ENCODE results near the gene TTYH3. TPM values are rescaled to one million over a fixed set of nuclear protein-coding genes. Genes with fewer than 3 reads are reported as not detected.
A peak's percentile ranks its signal among the peaks of the same experiment; 100 is the strongest.

The TTYH3 gene
- total RNA-seq, 1 experiment from 2014 or later, result 122 TPM

DNA sequence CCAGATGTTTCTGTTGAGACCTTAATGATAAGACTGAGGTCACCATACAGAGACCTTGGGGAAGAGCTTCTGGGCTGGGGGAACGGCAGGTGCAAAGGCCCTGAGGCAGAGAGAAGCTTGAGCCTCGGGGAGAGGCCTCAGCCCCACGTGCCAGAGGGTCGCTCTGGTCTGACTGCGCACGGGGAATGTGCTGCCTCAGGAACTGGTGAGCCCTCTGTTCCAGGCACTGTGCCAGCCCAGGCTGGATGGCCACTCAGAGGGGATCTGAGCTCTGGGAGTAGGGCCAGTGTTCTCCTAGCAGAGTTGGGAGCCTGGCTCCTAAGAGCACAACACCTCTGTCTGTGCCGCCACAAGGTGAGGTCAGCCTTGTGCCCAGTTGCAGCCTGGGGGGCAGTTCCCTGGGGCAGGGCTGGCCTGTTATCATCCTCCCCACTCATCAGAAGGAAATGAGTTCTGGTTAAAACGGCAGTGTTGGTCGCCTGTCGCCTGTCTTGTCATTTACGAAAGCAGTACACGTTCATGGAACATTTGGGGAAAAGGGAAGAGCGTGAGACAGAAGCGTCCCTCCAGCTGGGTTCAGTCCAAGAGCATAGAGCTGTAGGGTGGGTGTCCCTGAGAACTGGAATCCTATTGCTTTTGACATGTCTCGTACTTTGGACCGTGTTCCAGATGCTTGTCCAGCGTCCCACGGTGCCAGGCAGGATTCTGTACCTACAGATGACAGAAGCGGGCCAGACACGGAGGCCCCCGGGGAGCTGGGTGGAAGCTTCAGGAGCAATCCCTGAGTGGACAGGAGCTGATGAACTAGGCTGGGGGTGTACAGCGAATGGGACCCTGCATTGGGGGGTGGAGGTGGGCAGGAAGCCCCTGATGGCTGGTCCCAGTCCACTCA is 4.3 kb downstream of the TTYH3 start:
- Mint-ChIP-seq H3K27ac (peak overlapping the region; percentile 74 to 91 (median 79); a peak in 5 of 7 replicates), H3K4me3 (peak overlapping the region in 1 of 2 experiments; percentile 0; a peak in 2 of 5 replicates), H3K4me1 (peaks cover 17 to 19% of the 10 kb centered on the region in 2 experiments), H3K36me3 (ENCODE audit: insufficient read depth in 1 of 3, low read depth in 3 of 3) (peaks cover 1 to 8% (median 7%) of the 10 kb centered on the region in 3 experiments; a peak in 5 of 7 replicates), H3K27me3 (ENCODE audit: low read depth) (no peaks in the 10 kb centered on the region), H3K9me3 (no peaks in the 10 kb centered on the region)
- peaks cover 42% of the 10 kb centered on the region; the same call in 1 of the 2 replicates for H3K79me2 ChIP-seq (ENCODE audit: insufficient read depth, low read length)
- no peak overlapping the region for H2BK15ac ChIP-seq (ENCODE audit: low read depth, low read length)
- TF ChIP-seq, protein P1, sequence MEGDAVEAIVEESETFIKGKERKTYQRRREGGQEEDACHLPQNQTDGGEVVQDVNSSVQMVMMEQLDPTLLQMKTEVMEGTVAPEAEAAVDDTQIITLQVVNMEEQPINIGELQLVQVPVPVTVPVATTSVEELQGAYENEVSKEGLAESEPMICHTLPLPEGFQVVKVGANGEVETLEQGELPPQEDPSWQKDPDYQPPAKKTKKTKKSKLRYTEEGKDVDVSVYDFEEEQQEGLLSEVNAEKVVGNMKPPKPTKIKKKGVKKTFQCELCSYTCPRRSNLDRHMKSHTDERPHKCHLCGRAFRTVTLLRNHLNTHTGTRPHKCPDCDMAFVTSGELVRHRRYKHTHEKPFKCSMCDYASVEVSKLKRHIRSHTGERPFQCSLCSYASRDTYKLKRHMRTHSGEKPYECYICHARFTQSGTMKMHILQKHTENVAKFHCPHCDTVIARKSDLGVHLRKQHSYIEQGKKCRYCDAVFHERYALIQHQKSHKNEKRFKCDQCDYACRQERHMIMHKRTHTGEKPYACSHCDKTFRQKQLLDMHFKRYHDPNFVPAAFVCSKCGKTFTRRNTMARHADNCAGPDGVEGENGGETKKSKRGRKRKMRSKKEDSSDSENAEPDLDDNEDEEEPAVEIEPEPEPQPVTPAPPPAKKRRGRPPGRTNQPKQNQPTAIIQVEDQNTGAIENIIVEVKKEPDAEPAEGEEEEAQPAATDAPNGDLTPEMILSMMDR (conservative IDR thresholded peaks at IDR 0.05), result no peak
- no peak overlapping the region for H3K4me2 ChIP-seq (ENCODE audit: insufficient read depth, insufficient read length, low read length)
- H2BK120ac ChIP-seq (ENCODE audit: low read depth, low read length, poor library complexity, severe bottlenecking), result no peak overlapping the region
- WGBS (ENCODE audit: extremely low coverage, insufficient read length, low lambda C conversion rate), result no CpG with 5 or more reads among the region's 22 CpGs
- no peak overlapping the region for H3K9ac ChIP-seq (ENCODE audit: extremely low read depth, insufficient read length, low read length)
- H2AK5ac ChIP-seq (ENCODE audit: insufficient read length, low read length), result no peak overlapping the region
- no peak overlapping the region for H3K56ac ChIP-seq (ENCODE audit: insufficient read length, low read depth, low read length)
- no peak overlapping the region; the same call in 1 of the 2 replicates for H3K14ac ChIP-seq (ENCODE audit: insufficient read depth, low read length)
- H2AFZ ChIP-seq (ENCODE audit: low read length), result no peak overlapping the region
- no peak overlapping the region for H3K18ac ChIP-seq (ENCODE audit: insufficient read length, low read depth, low read length)
- H3K4me1 ChIP-seq (ENCODE audit: insufficient read depth, low read length), result no peaks in the 10 kb centered on the region
- no peak overlapping the region for H3T11ph ChIP-seq (ENCODE audit: low read length)
- H3K27ac ChIP-seq (ENCODE audit: insufficient read length, low read depth, low read length), result no peak overlapping the region
- H3K23me2 ChIP-seq (ENCODE audit: insufficient read length, low read depth, low read length, poor library complexity, severe bottlenecking), result peaks cover 18% of the 10 kb centered on the region
- peaks cover 4% of the 10 kb centered on the region for H3K79me1 ChIP-seq (ENCODE audit: insufficient read depth, low read depth, low read length, poor library complexity, severe bottlenecking)
- H2BK20ac ChIP-seq (ENCODE audit: low read depth, low read length, poor library complexity, severe bottlenecking), result no peak overlapping the region
- no peak overlapping the region for H3K23ac ChIP-seq (ENCODE audit: insufficient read length, low read depth, low read length)
- no peak overlapping the region for H2BK5ac ChIP-seq (ENCODE audit: insufficient read length, low read length)
- no peak overlapping the region for H4K8ac ChIP-seq (replicated peaks; ENCODE audit: insufficient read length, low read depth, low read length)
- no peak overlapping the region for H2BK12ac ChIP-seq (ENCODE audit: insufficient read length, low read depth, low read length)
- H4K91ac ChIP-seq (ENCODE audit: insufficient read length, low read depth, low read length), result no peak overlapping the region
- H3K4ac ChIP-seq (ENCODE audit: low read depth, low read length), result no peak overlapping the region
- no peak for DNase-seq
- peaks cover 4% of the 10 kb centered on the region for H4K20me1 ChIP-seq (ENCODE audit: control insufficient read depth, insufficient read depth, insufficient read length)
- H4K5ac ChIP-seq (ENCODE audit: insufficient read length, low read depth, low read length), result no peak overlapping the region
- H3K9me3 ChIP-seq (ENCODE audit: control insufficient read depth, low read depth, low read length), result no peaks in the 10 kb centered on the region
- H3K27me3 ChIP-seq (ENCODE audit: insufficient read depth, low read length), result no peaks in the 10 kb centered on the region
